Activated CD4-positive, CD25-positive, alpha-beta regulatory T cell treated with anti-CD3 and anti-CD28 coated beads, Interleukin-2, amount 50 U/mL, for 24 hours (primary cell): Measurements from ENCODE around the gene FAM227A.
"Not testable (repeated sequence)": the region's sequence is repeated elsewhere in the genome, so short reads cannot be mapped to it uniquely, and the experiment has no call there.

Experiments
- ATAC-seq, 2 donors: fragments of 150-1000 bp; cut with Tn5 transposase; one replicate each; pipeline ENCODE4 v1.10.0; 2021; ENCODE audit warnings: mild to moderate bottlenecking in 1 of 2, moderate library complexity in 1 of 2

Gene FAM227A

DNA sequence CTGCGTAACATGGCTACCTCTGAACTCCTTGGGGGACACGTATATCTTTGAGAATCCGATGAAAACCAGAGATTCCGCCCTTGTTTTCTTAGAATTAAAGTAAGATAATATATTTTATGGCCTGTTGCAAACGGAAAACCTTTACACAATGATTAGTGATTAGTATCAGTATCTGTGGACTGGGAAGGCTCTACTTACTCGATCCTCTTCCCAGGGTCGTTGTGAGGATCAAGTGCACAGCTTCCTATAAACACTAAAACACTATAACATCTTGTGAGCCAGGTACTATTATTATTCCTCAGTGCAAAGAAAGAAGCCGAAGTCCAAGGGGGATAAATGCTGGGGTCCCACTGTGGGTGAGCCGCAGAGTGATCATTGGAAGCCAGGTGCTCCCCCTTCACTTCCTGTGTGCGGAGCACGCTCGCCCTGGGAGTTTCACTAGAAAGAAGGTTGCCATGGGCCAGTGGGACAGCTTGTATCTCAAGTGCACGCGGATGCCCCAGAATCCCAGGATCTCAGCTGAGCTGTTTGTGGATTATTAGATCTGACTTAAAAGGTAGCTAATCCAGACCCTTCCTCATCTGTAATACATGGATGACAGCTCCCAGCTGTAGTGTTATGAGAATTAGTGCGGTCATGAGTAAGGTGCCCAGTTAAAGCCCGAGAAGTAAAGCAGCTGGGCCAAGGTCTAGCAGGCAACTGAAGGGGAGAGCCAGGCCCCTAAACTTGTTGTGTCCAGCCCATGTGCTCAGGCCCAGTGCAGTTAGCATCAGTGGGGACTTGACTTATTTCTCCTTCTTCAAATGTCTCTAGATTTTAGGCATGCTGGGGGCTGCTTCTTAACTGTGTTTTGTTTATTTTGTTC, 1.1 kb upstream of the FAM227A start:
- peak; percentile 30 to 33 for ATAC-seq

DNA sequence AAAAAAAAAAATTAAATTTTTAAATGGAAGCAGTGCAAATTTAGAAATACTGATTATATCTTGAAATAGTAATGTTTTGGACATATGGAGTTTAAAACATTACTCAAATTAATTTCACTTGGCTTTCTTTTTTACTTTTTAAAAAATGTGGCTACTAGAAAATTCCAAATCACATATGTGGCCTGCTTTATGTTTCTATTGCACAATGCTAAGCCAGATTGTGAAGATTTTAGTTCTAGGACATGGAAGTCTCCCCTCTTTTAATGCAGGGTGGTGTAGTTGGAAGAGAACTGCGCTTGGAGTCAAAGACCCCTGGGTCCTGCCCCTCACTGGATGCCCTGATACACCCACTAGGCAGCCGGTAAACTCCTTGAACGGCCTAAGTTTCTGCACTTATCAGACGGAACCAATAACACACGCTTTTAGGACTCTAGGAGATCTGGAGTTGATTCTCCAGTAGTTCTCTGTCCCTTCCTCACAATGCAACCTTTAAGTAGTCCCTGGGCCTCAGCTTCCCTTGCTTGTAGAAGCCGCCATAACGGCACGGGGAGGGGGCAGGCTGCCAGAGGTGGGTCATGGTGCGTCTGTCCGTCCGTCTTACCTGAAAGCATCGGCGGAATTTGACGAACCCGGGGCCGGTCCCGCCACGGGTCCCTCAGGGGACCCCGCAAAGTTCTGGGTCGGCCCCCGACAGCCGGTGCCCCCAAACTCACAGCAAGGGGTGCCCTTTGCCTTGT, 505 bp downstream of the FAM227A start:
- no peak for ATAC-seq

DNA sequence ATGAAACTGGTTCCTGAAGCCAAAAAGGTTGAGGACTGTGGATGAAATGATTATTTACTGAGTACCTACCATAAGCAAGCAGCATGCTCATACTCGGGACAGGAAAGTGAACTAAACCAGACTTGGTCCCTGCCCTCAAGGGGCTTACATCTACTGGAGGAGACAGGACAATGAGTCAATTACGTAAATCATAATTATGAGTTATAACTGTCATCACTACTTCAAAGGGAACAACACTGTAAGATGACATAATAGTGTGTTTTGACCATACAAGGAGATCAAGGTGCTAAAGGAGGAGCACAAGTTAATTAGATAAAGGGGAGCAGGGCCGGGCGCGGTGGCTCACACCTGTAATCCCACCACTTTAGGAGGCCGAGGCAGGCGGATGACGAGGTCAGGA, 2.5 kb downstream of the FAM227A start:
- no peak for ATAC-seq

DNA sequence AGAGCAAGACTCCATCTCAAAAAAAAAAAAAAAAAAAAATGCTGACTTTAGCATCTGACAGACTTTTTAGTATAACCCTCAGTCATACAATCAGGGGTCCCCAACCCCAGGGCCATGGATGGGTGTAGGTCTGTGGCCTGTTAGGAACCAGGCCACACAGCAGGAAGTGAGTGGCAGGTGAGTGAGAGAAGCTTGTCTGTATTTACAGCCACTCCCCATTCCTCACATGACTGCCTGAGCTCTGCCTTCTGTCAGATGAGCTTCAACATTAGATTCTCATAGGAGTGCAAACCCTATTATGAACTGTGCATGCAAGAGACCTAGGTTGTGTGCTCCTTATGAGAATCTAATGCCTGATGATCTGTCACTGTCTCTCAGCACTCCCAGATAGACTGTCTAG, 3.3 kb downstream of the FAM227A start:
- no peak for ATAC-seq

DNA sequence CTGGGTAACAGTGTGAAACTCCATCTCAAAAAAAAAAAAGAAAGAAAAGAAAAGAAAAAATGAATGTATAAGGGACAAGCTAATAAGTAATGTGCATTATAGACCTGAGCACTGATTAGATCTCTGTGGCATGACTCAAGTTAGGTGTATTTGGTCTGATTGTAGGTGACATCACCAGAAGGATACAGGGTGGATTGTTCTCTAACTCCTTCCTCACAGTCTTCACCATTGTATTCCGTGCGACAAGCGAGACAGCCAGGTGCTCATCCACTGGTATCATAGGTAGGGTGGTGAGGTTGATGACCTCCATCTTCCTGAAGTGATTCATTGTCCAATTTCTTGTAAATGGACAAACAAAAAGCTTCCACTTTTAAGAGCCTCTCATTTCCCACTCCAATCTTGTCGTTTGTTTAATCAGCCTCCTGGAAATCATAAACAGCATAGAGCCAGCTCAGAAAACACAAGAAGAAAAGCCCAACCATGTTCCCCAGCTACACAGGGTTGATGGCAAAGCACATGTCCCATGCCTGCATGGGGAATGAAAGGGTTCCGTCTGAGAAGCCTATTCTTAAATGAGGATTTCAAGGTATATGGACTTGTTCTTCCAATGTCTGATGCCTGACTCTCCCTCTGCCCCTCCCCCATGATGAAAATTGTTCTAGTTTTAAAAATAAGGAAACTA, 6.2 kb downstream of the FAM227A start:
- ATAC-seq, result no peak

DNA sequence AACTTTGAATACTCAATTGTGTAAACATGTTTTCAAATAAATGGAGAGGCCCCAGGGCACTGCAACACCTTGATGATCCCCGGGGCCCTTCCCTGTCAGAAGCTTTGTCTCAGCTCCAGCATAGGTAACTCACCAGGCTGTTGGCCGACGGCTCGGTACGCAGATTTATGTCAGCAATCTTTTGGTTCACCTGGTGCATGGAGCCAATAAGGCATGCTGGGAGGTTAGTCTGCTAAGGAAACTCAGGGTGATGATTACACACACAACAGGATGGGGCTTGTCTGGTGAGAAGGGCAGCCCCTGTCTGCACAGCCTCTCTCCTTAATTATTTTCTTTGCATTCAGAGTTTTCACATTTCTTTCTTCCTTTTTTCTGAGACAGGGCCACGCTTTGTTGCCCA, 10.8 kb downstream of the FAM227A start:
- no peak for ATAC-seq

DNA sequence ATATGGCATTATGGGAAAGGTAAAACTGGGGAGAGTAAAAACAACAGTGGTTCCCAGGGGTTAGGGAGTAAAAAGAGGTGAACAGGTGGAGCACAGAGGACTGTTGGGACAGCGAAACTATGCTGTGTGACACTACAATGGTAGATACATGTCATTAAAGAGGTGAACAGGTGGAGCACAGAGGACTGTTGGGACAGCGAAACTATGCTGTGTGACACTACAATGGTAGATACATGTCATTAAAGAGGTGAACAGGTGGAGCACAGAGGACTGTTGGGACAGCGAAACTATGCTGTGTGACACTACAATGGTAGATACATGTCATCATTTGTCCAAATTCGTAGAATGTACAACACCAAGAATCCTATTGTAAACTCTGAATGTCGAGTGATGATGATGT, 11.9 kb downstream of the FAM227A start:
- ATAC-seq, result peak; percentile 25 to 33

DNA sequence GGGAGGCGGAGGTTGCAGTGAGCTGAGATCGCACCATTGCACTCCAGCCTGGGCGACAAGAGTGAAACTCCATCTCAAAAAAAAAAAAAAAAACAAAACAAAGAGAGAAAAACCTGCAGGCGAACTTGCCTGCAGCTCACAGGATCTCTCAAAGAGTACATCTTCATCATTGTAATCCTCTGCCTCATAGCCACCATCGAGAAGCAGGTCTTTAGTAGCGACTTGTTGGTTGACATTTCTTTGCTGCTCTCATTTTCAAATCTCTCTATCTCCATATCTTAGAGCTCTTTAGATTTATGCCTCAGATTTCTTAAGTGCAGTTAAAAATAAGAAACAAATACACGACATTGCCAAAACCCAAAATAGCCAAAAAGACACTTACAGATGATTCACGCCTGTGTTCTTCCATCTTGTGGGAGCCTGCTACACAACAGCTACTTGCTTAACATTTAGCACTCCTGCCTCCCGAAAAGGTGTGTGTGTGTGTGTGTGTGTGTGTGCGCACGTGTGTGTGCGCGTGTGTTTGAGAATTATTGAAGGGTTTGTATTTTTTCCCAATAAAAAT, 14.6 kb downstream of the FAM227A start:
- no peak for ATAC-seq

DNA sequence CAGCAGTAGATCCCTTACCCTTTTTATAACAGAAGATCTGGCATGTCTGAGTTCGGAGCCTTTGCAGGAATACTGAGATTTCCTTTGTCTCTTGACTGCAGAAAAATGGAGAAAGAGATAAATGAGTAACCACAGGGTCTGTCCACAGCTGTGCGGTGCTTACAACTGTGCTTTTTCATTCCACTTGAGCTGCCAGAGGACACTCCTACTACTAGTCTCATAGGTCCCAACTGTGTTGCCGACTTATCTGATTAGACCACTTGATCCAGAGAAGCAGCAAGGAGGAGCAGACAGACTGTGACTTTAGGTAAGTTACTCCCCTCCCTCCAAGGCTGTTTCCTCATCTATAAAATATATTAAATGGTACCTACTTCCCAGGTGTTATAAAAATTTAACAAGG, 17.5 kb downstream of the FAM227A start:
- no peak for ATAC-seq

DNA sequence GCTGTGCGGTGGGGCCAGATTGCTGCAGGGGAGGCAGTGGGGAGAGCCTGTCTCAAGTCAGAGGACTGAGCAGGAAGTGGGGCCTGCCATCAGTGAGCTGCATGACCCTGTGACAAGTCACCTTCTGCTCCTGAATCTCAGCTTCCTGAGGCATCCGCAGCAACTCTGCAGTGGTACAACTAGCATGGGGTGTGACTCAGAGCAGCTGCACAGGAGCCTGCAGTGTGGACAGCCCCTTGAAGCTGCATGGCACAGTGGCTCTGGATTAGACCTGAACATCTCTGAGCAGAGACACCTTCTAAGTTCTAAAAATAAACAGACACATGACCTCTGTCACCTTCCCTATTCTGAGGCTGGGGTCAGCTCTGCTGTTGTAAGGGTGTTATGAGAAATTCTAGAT, 18.0 kb downstream of the FAM227A start:
- ATAC-seq, result no peak

DNA sequence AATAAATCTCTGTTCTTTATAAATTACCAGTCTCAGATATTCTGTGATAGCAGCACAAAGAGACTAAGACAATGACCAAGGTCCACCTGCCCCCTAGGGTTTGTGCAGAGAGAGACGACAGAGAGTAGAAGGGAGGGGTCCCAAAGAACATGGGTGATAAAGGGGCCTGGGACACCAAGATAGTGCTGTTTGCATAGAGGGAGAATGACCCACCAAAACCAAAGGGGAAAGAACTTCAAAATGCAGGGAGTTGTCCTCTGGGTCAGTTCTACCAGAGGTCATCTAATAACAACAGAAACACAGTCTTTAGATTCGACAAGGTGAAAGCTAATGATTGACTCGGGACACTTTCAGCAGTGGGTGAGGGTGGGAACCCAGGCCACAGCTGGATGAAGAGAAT, 23.7 kb downstream of the FAM227A start:
- no peak for ATAC-seq

DNA sequence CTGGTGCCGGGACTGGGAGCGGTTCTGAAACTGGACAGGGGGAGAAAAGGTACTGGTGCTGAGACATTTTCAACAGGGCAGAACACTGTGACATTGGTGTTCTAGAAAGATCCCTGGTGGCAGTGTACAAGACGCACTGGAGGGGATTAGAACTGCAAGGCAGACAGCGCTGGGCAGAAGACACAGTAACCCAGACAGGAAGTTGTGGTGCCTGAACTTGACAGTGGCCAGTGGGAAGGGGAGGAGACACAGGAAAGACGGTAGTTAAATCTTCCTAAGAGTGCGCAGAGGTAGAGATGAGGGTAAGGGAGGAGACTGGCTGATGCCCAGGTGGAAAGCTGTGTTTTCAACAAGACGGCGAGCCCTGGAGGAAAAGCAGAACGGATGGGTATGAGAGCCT, 24.5 kb downstream of the FAM227A start:
- ATAC-seq, result no peak

DNA sequence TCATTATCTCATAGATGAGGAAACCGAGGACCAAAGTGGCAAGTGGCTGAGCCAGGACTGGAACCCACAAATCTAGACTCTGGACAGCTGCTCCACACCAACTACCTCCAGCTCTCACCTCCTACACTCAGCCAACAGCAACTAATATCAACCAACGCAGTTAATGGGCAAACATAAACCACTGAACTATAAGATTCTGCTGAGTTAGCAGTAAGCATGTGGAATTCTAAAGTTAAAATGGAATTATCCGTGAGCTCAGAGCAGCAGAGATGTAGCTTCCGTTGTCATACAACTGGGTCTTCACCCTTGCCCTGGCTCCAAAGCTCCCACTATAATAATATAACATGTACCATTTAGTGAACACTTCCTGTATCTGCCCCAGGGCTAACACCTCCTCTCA, 27.1 kb downstream of the FAM227A start:
- ATAC-seq, result no peak

DNA sequence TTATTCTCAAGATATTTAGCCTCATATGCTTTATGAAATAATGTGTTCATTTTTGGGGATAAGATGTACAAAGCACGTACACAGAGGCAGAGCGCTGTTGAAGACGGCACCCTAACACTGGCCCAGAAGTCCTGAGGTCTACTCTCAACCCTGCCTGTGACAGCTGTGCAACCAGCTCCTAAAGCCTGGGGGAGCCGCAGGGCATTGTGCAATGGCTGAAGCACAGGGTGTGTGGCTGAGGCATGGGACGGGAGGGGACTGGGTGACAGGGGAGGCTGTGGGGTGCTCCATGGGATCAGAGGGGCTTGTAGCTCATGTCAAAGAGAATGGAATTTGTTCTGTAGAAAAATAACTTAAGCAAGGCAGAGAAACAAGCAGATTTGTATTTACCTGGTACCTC, 27.7 kb downstream of the FAM227A start:
- ATAC-seq, result no peak

DNA sequence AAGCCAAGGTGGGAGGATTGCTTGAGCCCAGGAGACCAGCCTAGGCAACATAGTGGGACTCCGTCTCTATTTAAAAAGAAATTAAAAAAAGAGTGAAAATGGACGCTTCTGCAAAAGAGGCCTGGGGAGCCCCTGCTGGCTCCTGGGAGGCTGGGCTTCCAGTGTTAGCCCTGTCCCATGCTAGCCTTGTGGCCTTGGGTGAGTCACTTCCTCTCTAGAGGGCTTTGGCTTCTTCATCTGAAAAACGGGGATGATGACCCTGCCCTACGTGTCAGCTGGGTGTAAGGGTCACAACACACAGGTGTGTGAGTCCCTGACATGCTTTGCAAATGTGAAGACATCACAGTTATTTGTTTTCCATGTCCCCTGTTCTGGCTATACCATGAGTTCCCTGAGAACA, 32.8 kb downstream of the FAM227A start:
- ATAC-seq, result no peak

DNA sequence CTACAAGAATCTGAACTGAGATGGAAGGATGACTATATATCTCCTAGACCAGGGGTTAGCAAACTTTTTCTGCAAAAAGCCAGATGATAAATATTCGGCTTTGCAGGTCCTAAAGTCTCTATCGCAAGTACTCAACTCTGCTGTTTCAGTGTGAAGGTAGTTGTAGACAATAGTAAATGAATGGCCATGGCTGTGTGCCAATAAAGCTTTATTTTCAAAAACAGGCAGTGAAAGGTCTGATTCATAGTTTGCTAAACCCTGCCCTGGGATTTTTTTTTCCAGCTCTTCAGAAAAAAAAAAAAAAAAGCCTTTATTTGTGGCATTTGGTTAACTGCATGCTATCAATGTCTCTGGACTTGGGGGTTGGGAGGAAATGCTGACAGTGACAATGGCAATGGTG, 37.5 kb downstream of the FAM227A start:
- ATAC-seq, result no peak

DNA sequence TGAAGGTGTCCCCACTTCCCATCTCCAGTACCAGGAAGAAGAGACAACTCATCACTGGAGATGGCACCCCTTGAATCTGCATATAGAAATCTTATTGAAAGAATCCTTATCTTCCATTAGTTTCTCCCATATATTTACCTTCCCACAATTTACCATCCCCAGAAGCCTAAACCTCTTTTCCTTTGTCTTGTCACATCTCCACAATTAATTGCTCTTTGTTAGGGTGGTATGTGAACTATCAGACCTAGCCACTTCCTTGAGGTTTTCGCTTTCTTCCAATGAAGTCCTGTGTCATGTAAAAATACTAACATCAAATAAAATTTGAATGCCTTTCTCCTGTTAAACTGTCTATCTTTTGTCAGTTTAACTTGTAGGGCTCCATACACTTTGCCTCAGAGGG, 37.9 kb downstream of the FAM227A start:
- no peak for ATAC-seq

DNA sequence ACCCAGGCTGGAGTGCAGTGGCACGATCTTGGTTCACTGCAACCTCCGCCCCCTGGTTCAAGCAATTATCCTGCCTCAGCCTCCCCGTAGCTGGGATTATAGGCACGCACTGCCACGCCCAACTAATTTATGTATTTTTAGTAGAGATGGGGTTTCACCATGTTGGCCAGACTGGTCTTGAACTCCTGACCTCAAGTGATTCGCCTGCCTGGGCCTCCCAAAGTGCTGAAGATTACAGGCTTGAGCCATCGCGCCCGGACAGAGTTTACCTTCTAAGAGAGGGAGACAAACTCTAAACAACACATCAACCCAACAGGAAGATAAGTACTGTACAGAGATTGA, 41.2 kb downstream of the FAM227A start:
- ATAC-seq, result not testable (repeated sequence)

DNA sequence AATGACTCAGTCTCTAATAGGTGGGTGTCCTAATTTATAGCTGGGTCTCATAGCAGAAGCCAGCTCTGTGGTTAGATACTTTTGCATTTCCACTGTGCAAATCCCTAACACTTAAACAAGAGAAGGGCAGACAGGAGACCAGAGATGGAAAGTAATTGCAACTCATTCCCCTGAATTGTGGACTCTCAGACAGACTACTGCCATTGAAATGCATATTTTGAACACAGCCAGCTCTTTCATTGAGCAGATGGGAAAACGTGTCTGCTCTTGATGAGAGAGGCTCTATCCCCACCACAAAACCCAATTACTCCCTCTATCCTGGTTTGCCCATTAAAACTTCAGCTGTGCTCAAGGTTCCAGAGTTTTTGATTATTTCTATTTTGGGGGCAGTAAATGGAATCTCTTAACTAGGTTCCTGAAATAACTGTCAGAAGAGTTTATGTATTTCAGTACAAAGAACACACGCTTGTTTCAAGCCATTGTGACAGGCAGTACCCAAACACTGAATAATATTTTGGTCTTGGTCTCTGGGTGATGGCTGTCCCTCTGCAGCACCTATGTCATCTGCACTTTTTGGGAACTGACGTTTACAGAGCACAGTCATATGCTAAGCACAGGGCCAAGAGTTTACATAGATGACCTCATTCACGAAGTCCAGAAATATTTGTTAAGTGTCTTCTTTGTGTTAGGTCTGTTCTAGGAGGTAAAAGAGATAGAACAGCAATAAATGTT, 41.7 kb downstream of the FAM227A start:
- ATAC-seq, result no peak

DNA sequence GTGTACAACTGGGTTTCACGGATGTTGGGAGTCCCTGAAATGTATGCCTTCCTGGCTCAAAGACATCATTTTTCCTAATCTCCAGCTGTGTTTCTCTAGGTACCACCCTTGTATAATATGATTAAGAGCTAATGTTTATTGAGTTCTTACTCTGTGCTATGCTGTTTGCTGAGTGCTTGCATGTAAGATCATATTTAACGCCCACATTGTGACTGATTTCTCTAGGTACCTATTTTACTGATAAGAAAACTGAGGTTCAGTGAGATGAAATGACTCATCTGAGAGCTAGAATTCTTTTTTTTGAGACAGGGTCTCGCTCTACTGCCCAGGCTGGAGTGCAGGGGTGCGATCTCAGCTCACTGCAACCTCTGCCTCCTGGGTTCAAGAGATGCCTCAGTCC, 42.6 kb downstream of the FAM227A start:
- peak in 1 of 2 donors; percentile 64 for ATAC-seq

DNA sequence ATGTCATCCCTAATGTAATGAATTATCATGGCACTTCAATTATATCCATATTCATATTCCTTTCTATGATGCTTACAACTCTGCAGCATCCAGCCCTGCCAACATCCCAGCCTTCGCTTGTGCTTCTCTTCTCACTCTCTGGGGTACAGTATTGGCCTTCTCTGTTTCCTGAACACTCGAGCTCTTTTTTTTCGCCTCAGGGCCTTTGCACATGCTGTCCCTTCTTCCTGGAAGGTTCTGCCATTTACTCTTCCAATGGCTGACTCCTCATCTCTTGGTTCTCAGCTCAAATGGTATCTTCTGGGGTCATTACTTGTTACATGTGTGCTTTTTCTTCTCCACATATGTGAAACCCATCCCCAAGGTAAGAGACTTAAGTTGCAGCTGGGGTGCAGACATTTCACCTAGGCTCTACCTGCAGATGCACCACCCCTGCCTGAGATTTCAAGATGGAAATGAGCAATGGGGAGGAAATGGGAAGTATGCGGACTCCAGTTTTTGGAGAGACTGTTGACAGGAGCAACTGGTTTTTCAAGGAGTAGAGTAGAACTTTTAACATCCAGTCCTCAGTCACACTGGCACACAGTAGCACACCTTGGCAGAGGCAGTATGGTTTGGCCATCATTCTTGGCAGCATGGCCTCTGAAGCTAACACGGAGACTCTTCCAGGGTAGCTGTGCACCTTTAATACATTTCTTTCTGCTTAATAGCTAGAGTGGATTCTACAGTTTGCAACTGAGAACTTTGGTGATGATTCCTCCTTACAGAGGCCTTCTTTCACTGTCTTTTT, 43.8 kb downstream of the FAM227A start:
- ATAC-seq, result no peak

DNA sequence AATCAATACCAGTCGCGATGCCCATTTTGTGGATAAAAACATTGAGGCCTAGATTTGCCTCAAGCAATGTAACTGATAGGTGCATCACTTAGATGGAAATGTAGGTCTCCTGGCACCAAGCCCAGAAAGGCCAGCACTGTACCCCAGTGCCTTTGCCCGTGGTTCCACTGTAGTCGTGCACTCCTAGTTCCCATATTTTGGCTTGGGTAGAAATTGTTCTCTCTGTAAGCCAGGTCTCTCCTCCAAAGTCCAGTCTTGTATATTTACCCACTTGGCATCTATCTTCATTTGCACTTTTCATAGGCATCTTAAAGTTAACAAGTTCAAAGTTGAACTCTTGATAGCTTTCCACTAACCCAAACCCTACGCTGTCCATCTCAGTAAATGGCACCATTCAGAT, 44.6 kb downstream of the FAM227A start:
- ATAC-seq, result no peak
